GM12878 (cell line): ENCODE measurements around the gene CRYBB1. TPM values are rescaled to one million over a fixed set of nuclear protein-coding genes. Genes with fewer than 3 reads are reported as not detected.

Experiments used
- CEBPB ChIP-seq, 2 experiments: fragments of 150-350 bp in 1 of 2; IDR thresholded peaks; 2 replicates each; pipeline ENCODE4 v1.6.1; 2012 to 2014; ENCODE audit warnings: low read depth in 2 of 2, low read length in 2 of 2, borderline replicate concordance in 1 of 2, inconsistent platforms in 1 of 2
- FOS ChIP-seq: IDR thresholded peaks from 3 replicates; pipeline ENCODE4 v1.6.1; 2011; ENCODE audit warnings: borderline replicate concordance; ENCODE audit not compliant: insufficient read length; ENCODE audit errors: extremely low read depth
- IKZF1 ChIP-seq: fragments of 450-650 bp; conservative IDR thresholded peaks from 2 replicates; pipeline ENCODE4 v1.6.1; 2017; ENCODE audit warnings: antibody characterized with exemption, mild to moderate bottlenecking
- NR2F1 ChIP-seq: fragments of 450-650 bp; conservative IDR thresholded peaks from 2 replicates; pipeline ENCODE4 v1.6.1; 2017; ENCODE audit warnings: mild to moderate bottlenecking
- PAX5 ChIP-seq: IDR thresholded peaks from 2 replicates; pipeline ENCODE4 v1.6.1; 2011; ENCODE audit warnings: low read depth, low read length, borderline replicate concordance
- SPI1 ChIP-seq: IDR thresholded peaks from 2 replicates; pipeline ENCODE4 v1.6.1; 2011; ENCODE audit warnings: low read depth, mild to moderate bottlenecking, low read length, moderate library complexity, borderline replicate concordance; ENCODE audit not compliant: insufficient read depth
- ZNF592 ChIP-seq: fragments of 450-650 bp; IDR thresholded peaks from 2 replicates; pipeline ENCODE4 v1.6.1; 2017; ENCODE audit warnings: mild to moderate bottlenecking, moderate library complexity
- polyA plus RNA-seq, 11 experiments: library from polyadenylated mRNA; depleted of rRNA in 4 of 11; unstranded in 6 of 11; stranded (reverse) in 5 of 11; fragments of >200 nt; fragmentation: Nextera tagmentation in 4 of 11; fragmentation: Illumina TruSeq in 1 of 11; extraction: Ambion mirVana in 4 of 11; extraction: Trizol in 1 of 11; gene quantifications; 1 replicate in 1 of 11; 2 replicates in 10 of 11; pipeline versions ENCODE4 v1.2.1 to v1.2.3, GENCODE V29; 2011 to 2016; ENCODE audit warnings: inconsistent platforms in 2 of 11, missing spikeins in 2 of 11, low read depth in 1 of 11
- total RNA-seq, 4 experiments: library from RNA; depleted of rRNA in 3 of 4; stranded (reverse); fragments of >200 nt in 3 of 4; fragmentation: Illumina TruSeq in 1 of 4; extraction: Trizol in 1 of 4; gene quantifications; 2 replicates each; pipeline versions ENCODE4 v1.2.1 to v1.2.3, GENCODE V29; 2013 to 2021
- TF ChIP-seq, protein P1 (sequence below): fragments of 450-650 bp; IDR thresholded peaks from 2 replicates; pipeline ENCODE4 v1.6.1; 2016; ENCODE audit warnings: mild to moderate bottlenecking

CRYBB1 gene
- total and polyA plus RNA-seq, 10 of the 15 experiments (the other 5 are each of a cell fraction or from before 2014, with no cell fraction given), result 0.09 to 0.64 (median 0.23) TPM; not detected in 5

GRCh38 chr22:26615149-26615548, 2.7 kb downstream of the CRYBB1 start (continued):
- TF ChIP-seq ZNF592, result no peak
- peak in 1 of 2 experiments; percentile 56; a peak in 1 of 4 replicates for TF ChIP-seq CEBPB (IDR thresholded peaks at IDR 0.05; ENCODE audit: borderline replicate concordance in 1 of 2, low read depth in 2 of 2, low read length in 2 of 2)
- TF ChIP-seq NR2F1, result peak; percentile 79
- no peak for TF ChIP-seq IKZF1
- TF ChIP-seq SPI1, result peak; percentile 81
- TF ChIP-seq FOS, result no peak
- TF ChIP-seq, protein P1, sequence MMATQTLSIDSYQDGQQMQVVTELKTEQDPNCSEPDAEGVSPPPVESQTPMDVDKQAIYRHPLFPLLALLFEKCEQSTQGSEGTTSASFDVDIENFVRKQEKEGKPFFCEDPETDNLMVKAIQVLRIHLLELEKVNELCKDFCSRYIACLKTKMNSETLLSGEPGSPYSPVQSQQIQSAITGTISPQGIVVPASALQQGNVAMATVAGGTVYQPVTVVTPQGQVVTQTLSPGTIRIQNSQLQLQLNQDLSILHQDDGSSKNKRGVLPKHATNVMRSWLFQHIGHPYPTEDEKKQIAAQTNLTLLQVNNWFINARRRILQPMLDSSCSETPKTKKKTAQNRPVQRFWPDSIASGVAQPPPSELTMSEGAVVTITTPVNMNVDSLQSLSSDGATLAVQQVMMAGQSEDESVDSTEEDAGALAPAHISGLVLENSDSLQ, result peak; percentile 15; the same call in 1 of the 2 replicates
- TF ChIP-seq PAX5, result peak; percentile 68; the same call in 1 of the 2 replicates
